SH-SY5Y (cell line): ENCODE measurements around the gene SPATA16.

Experiments used
- GATA2 ChIP-seq: IDR thresholded peaks from 2 replicates; pipeline ENCODE4 v1.6.1; 2011; ENCODE audit warnings: mild to moderate bottlenecking, low read depth, low read length
- GATA3 ChIP-seq: IDR thresholded peaks from 2 replicates; pipeline ENCODE4 v1.6.1; 2011; ENCODE audit warnings: low read depth, mild to moderate bottlenecking, low read length, moderate library complexity

SPATA16 gene

GRCh38 chr3:172991424-172991996 is 149.5 kb downstream of the SPATA16 start:
- TF ChIP-seq GATA2 (no peak), GATA3 (no peak)

GRCh38 chr3:172989373-172989772 is 151.7 kb downstream of the SPATA16 start:
- TF ChIP-seq GATA2 (no peak), GATA3 (no peak)

GRCh38 chr3:172987273-172987672 is 153.8 kb downstream of the SPATA16 start:
- TF ChIP-seq GATA2 = no peak
- TF ChIP-seq GATA3 = no peak

GRCh38 chr3:172984914-172985313 is 156.1 kb downstream of the SPATA16 start:
- TF ChIP-seq GATA3 = no peak
- no peak for TF ChIP-seq GATA2

- TF ChIP-seq GATA3 (no peak), GATA2 (no peak)
These were observed 158.2 kb downstream of the SPATA16 start for GRCh38 chr3:172982736-172983364.

- TF ChIP-seq GATA3 = no peak
- TF ChIP-seq GATA2 = no peak
These were observed 159.5 kb downstream of the SPATA16 start for GRCh38 chr3:172981407-172981983.

GRCh38 chr3:172980849-172981248 is 160.2 kb downstream of the SPATA16 start:
- TF ChIP-seq GATA2 = no peak
- no peak for TF ChIP-seq GATA3

GRCh38 chr3:172977696-172978095 is 163.3 kb downstream of the SPATA16 start:
- no peak for TF ChIP-seq GATA3
- no peak for TF ChIP-seq GATA2

- no peak for TF ChIP-seq GATA3
- no peak for TF ChIP-seq GATA2
These were observed 166.1 kb downstream of the SPATA16 start for GRCh38 chr3:172974969-172975368.

- TF ChIP-seq GATA2 (no peak), GATA3 (no peak)
These were observed 167.2 kb downstream of the SPATA16 start for GRCh38 chr3:172973799-172974198.

GRCh38 chr3:172972717-172973116 is 168.3 kb downstream of the SPATA16 start:
- no peak for TF ChIP-seq GATA2
- TF ChIP-seq GATA3 = no peak

GRCh38 chr3:172972067-172972466 is 169.0 kb downstream of the SPATA16 start:
- TF ChIP-seq GATA3 = no peak
- no peak for TF ChIP-seq GATA2

- no peak for TF ChIP-seq GATA3
- TF ChIP-seq GATA2 = no peak
These were observed 172.4 kb downstream of the SPATA16 start for GRCh38 chr3:172968646-172969045.

- no peak for TF ChIP-seq GATA2
- no peak for TF ChIP-seq GATA3
These were observed 175.8 kb downstream of the SPATA16 start for GRCh38 chr3:172965256-172965655.

GRCh38 chr3:172958565-172958964 is 182.5 kb downstream of the SPATA16 start:
- no peak for TF ChIP-seq GATA2
- no peak for TF ChIP-seq GATA3
